GM10248 (cell line): ENCODE measurements around the gene RAB10.

Experiments
- CTCF ChIA-PET: fragments of 300-600 bp; sonication (Branson Sonifier 250); formaldehyde crosslinking; extraction: SDS; loops from one replicate; lab custom pipeline; 2021; ENCODE audit warnings: antibody characterized with exemption; lab: Yijun Ruan, JAX
- POLR2A ChIA-PET: fragments of 350-650 bp; sonication (Branson Sonifier 250); formaldehyde crosslinking; extraction: SDS; loops from one replicate; lab custom pipeline; 2020; ENCODE audit warnings: antibody characterized with exemption; lab: Yijun Ruan, JAX
- DNase-seq: peaks from one replicate; pipeline ENCODE4 v3.0.0; 2012; ENCODE audit errors: extremely low spot score
- TF ChIP-seq, protein P1 (sequence below): IDR thresholded peaks from 2 replicates; pipeline ENCODE4 v1.5.1; 2012; ENCODE audit warnings: mild to moderate bottlenecking, low read depth; ENCODE audit errors: extremely low read depth, missing control alignments, control extremely low read depth

The RAB10 gene

DNA sequence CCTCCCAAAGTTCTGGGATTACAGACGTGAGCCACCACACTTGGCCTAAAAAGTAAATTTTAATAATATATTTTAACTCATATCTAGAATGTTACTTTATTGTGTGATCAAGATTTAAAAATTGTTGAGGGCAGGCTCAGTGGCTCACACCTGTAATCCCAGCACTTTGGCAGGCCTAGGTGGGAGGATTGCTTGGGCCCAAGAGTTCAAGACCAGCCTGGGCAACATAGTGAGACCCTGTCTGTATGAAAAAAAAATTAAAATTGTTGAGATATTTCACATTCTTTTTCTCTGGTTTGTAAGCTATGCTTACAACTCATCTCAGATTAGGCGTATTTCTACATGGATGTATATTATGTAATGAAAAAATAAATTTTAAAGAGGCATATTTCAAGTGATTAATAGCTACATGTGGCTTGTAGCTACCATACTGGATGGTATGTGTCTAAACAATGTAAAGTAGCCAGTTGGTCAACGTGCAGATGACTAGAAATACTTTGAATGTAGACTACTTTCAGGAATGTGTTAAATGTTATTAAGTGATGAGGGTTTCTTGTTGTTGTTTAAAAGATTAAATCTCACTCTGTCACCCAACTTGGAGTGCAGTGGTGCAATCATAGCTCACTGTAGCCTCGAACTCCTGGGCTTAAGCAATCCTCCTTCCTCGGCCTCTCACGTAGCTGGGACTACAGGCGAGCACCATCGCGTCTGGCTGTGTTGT lies 5.9 kb downstream of the RAB10 start:
- ChIA-PET POLR2A (no interaction called here), CTCF (interaction anchor here (0.8 to 1.4 kb wide), 4 partner anchors 19 to 106 kb away, joined by 3 read pairs; no protein-coding TSS in a partner anchor)
- DNase-seq = no peak
- TF ChIP-seq, protein P1, sequence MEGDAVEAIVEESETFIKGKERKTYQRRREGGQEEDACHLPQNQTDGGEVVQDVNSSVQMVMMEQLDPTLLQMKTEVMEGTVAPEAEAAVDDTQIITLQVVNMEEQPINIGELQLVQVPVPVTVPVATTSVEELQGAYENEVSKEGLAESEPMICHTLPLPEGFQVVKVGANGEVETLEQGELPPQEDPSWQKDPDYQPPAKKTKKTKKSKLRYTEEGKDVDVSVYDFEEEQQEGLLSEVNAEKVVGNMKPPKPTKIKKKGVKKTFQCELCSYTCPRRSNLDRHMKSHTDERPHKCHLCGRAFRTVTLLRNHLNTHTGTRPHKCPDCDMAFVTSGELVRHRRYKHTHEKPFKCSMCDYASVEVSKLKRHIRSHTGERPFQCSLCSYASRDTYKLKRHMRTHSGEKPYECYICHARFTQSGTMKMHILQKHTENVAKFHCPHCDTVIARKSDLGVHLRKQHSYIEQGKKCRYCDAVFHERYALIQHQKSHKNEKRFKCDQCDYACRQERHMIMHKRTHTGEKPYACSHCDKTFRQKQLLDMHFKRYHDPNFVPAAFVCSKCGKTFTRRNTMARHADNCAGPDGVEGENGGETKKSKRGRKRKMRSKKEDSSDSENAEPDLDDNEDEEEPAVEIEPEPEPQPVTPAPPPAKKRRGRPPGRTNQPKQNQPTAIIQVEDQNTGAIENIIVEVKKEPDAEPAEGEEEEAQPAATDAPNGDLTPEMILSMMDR = no peak

DNA sequence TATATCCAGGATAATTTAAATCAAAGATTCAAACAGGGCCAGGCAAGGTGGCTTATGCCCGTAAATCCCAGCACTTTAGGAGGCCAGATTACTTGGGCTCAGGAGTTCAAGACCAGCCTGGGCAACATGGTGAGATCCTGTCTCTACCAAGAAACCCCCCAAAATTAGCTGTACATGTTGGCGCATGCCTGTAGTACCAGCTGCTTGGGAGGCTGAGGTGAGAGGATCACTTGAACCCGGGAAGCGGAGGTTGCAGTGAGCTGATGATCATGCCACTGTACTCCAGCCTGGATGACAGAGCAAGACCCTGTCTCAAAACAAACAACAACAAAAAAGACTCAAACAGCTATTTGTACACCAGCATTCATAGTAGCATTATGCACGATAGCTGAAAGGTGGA lies 9.2 kb downstream of the RAB10 start:
- TF ChIP-seq, protein P1 = no peak
- DNase-seq = no peak
- ChIA-PET CTCF (no interaction called here), POLR2A (interaction anchor here (1.2 kb wide), 1 partner anchor 9 kb away, joined by 4 read pairs; the partner anchor contains the start of gene RAB10)

DNA sequence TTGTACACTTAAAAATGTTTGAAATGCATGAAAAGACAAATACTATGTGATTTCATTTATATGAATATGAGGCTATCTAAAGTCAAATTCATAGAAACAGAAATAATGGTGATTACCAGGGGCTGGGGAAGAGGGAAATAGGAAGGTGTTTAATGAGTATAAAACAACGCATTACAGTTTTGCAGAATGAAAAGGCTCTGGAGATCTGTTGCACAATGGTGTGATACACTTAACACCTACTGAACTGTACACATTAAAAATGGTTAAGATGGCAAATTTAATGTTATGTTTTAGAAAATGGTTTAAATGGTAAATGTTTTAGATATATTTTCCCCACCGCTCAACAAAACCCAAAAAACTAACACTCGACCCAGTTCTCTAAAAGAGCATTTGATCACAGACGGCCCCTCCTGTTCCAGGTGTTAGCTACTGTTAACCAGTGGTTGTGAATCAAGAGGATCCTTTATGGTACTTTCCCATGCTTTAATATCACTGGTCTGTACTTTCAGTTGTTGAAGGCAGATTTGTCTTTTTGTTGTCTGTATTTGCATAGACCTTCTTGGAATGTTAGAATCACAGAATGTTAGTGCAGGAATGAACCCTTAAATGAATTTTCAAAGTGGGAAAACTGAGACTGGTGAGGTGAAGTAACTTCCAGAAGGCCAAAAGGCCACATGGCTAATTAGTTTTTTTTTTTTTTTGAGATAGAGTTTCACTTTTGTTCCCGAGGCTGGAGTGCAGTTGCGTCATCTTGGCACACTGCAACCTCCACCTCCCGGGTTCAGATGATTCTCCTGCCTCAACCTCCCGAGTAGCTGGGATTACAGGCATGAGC lies 10.2 kb downstream of the RAB10 start:
- POLR2A ChIA-PET = interaction anchor here (1.2 kb wide), 1 partner anchor 10 kb away, joined by 4 read pairs; the partner anchor contains the start of gene RAB10
- TF ChIP-seq, protein P1 = no peak
- CTCF ChIA-PET = no interaction called here
- peak; percentile 45 for DNase-seq

DNA sequence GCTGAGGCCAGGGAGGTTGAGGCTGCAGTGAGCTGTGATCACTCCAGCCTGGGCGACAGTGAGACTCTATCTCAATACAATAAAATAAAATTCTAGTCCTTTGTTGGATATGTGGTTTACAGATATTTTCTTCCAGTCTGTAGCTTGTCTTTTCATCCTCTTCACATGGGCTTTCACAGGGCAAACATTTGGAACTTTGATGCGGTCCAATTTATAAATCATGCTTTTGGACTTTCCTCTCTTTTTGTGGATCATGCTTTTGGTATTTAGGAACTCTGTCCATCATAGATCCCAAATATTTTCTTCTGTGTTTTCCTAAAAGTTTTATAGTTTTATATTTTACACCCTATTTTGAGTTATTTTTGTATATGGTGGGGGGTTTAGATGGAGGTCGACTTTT lies 14.9 kb downstream of the RAB10 start:
- CTCF ChIA-PET = no interaction called here
- POLR2A ChIA-PET = no interaction called here
- TF ChIP-seq, protein P1 = no peak
- no peak for DNase-seq

DNA sequence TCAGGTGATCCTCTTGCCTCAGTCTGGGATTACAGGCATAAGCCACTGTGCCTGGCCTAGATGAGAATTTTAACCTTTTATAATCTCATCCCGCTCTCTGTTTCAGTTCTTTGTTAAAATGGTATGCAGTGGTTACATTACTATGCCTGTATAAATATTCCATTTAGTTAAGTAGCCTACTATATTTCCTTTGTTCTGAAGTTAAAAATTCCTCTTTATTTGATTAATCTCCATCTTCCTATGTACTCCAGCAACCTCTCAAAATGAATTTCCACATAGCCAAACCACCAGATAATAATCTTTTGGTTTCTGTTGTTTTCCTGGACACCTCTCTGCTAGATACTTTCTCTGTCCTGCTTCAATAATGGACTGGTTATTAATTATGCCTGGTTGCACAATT lies 15.8 kb downstream of the RAB10 start:
- ChIA-PET POLR2A (interaction anchor here (0.6 kb wide), 1 partner anchor 18 kb away, joined by 6 read pairs; no protein-coding TSS in a partner anchor), CTCF (no interaction called here)
- no peak for DNase-seq
- TF ChIP-seq, protein P1 = no peak

DNA sequence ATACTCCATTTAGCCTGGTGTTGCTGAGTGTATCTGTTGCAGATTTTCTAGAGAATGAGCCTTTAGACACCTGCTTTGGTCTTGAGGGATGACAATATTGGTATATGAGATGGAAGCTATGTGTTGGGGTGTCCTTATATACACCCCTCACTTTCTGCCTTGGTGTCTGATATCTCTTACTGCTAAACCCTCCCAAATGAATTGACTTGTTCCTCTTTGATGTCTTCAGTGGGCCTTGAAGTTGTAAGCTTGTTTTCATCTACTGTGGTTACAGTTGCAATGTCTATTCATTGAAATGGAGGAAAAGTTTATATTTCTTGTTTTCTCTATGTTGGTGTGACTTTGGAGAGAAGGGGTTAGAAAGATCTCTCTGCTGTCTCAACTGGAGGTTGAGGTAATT lies 18.9 kb downstream of the RAB10 start:
- TF ChIP-seq, protein P1 = no peak
- CTCF ChIA-PET = interaction anchor here (1.0 to 1.4 kb wide), 2 partner anchors 11 to 15 kb away, joined by 3 read pairs; no protein-coding TSS in a partner anchor
- POLR2A ChIA-PET = no interaction called here
- DNase-seq = no peak
